IMR-90 (cell line): ENCODE results near the gene KAT2B. TPM values are rescaled to one million over a fixed set of nuclear protein-coding genes. Genes with fewer than 3 reads are reported as not detected.

Source experiments
- ATAC-seq: fragments of 200-7000 bp; cut with Tn5 transposase; 2 replicates; pipeline ENCODE4 v1.9.1; 2020; ENCODE audit warnings: low read depth, mild to moderate bottlenecking, moderate library complexity
- BruUV-seq: library from RNA; stranded (reverse); fragments of 400-500 nt; replicated peaks from 2 replicates; lab custom pipeline; 2021; lab: Mats Ljungman, UMichigan
- CTCF ChIA-PET: fragments of 300-600 bp; formaldehyde crosslinking; extraction: SDS; loops from one replicate; lab custom pipeline; 2021; ENCODE audit warnings: antibody characterized with exemption; lab: Yijun Ruan, JAX
- POLR2A ChIA-PET: fragments of 300-600 bp; sonication (Branson Sonifier 250); formaldehyde crosslinking; loops from one replicate; lab custom pipeline; 2022; ENCODE audit warnings: antibody characterized with exemption; ENCODE audit not compliant: unreplicated experiment; lab: Charles Lee
- DNase-seq: peaks from one replicate; pipeline ENCODE4 v3.0.0; 2013
- H2AFZ ChIP-seq: replicated peaks from 2 replicates; pipeline ENCODE3; 2013; ENCODE audit warnings: low read length, mild to moderate bottlenecking; ENCODE audit not compliant: poor library complexity
- H2AK5ac ChIP-seq: 2 replicates; pipeline ENCODE4 v1.6.1; 2013; ENCODE audit warnings: low read depth, low read length, inconsistent platforms
- H2AK9ac ChIP-seq: replicated peaks from 2 replicates; pipeline ENCODE3; 2013; ENCODE audit warnings: mild to moderate bottlenecking, low read depth, low read length, moderate library complexity; ENCODE audit not compliant: poor library complexity
- H2BK120ac ChIP-seq: 2 replicates; pipeline ENCODE4 v1.6.1; 2013; ENCODE audit warnings: low read depth, low read length, inconsistent platforms
- H2BK15ac ChIP-seq: 3 replicates; pipeline ENCODE4 v1.6.1; 2013; ENCODE audit warnings: low read depth, low read length, inconsistent platforms
- H2BK20ac ChIP-seq: 2 replicates; pipeline ENCODE4 v1.6.1; 2013; ENCODE audit warnings: low read depth, mild to moderate bottlenecking, inconsistent platforms, low read length, moderate library complexity
- H2BK5ac ChIP-seq: 2 replicates; pipeline ENCODE4 v1.6.1; 2013; ENCODE audit warnings: mild to moderate bottlenecking, low read depth, low read length, inconsistent platforms; ENCODE audit not compliant: poor library complexity, severe bottlenecking
- H3K14ac ChIP-seq: replicated peaks from 2 replicates; pipeline ENCODE4 v1.6.1; 2013; ENCODE audit warnings: low read depth, low read length, inconsistent platforms
- H3K18ac ChIP-seq: 2 replicates; pipeline ENCODE4 v1.6.1; 2013; ENCODE audit warnings: low read depth, low read length, control low read depth
- H3K23ac ChIP-seq: 2 replicates; pipeline ENCODE4 v1.6.1; 2013; ENCODE audit warnings: low read depth, low read length, inconsistent platforms
- H3K27ac ChIP-seq: 2 replicates; pipeline ENCODE4 v1.5.1; 2013; ENCODE audit warnings: mild to moderate bottlenecking, control low read depth, low read length; ENCODE audit not compliant: insufficient read depth
- H3K27me3 ChIP-seq: 2 replicates; pipeline ENCODE4 v1.6.1; 2013; ENCODE audit warnings: low read length; ENCODE audit not compliant: control insufficient read depth, insufficient read depth
- H3K36me3 ChIP-seq: 2 replicates; pipeline ENCODE4 v1.6.1; 2013; ENCODE audit warnings: low read length, mixed read lengths; ENCODE audit not compliant: control insufficient read depth, insufficient read depth
- H3K4ac ChIP-seq: 2 replicates; pipeline ENCODE4 v1.6.1; 2013; ENCODE audit warnings: low read depth, low read length, inconsistent platforms
- H3K4me1 ChIP-seq: 2 replicates; pipeline ENCODE4 v1.6.1; 2013; ENCODE audit warnings: low read length, mixed read lengths; ENCODE audit not compliant: control insufficient read depth, insufficient read depth
- H3K4me2 ChIP-seq: 2 replicates; pipeline ENCODE4 v1.6.1; 2013; ENCODE audit warnings: low read depth, mild to moderate bottlenecking, control low read depth, low read length, moderate library complexity
- H3K4me3 ChIP-seq: 2 replicates; pipeline ENCODE4 v1.5.1; 2013; ENCODE audit warnings: low read depth, mild to moderate bottlenecking, control low read depth, low read length, moderate library complexity; ENCODE audit not compliant: insufficient read depth
- H3K56ac ChIP-seq: 2 replicates; pipeline ENCODE4 v1.6.1; 2013; ENCODE audit warnings: low read length, inconsistent platforms; ENCODE audit not compliant: insufficient read depth; ENCODE audit errors: extremely low read depth
- H3K79me1 ChIP-seq, 2 experiments: 2 replicates each; pipeline ENCODE4 v1.6.1; 2013; ENCODE audit warnings: low read length in 2 of 2, inconsistent platforms in 1 of 2, low read depth in 1 of 2
- H3K9ac ChIP-seq: 2 replicates; pipeline ENCODE4 v1.6.1; 2013; ENCODE audit warnings: low read depth, low read length, control low read depth
- H3K9me1 ChIP-seq: 2 replicates; pipeline ENCODE4 v1.6.1; 2013; ENCODE audit warnings: low read length, inconsistent platforms; ENCODE audit not compliant: insufficient read depth
- H3K9me3 ChIP-seq: 2 replicates; pipeline ENCODE4 v1.6.1; 2013; ENCODE audit warnings: low read length; ENCODE audit not compliant: control insufficient read depth, insufficient read depth
- H4K20me1 ChIP-seq: 2 replicates; pipeline ENCODE4 v1.6.1; 2013; ENCODE audit warnings: low read length, inconsistent platforms; ENCODE audit not compliant: insufficient read depth
- H4K5ac ChIP-seq: 2 replicates; pipeline ENCODE4 v1.6.1; 2013; ENCODE audit warnings: mild to moderate bottlenecking, low read depth, low read length, control low read depth
- H4K8ac ChIP-seq, 2 experiments: 2 replicates each; pipeline ENCODE4 v1.6.1; 2013; ENCODE audit warnings: low read depth in 2 of 2, low read length in 2 of 2, control low read depth in 1 of 2, inconsistent platforms in 1 of 2
- H4K91ac ChIP-seq: 2 replicates; pipeline ENCODE4 v1.6.1; 2013; ENCODE audit warnings: low read depth, low read length, inconsistent platforms; ENCODE audit not compliant: insufficient read depth
- MAZ ChIP-seq: IDR thresholded peaks from 2 replicates; pipeline ENCODE4 v1.6.1; 2012; ENCODE audit warnings: low read depth, mild to moderate bottlenecking, low read length, improper control_type of control experiment, moderate library complexity, borderline replicate concordance
- WGBS, 2 experiments: methylation state at CpG; one replicate each; pipeline versions ENCODE4 v1.1.5 to v1.1.7; 2013; ENCODE audit warnings: missing lambda C conversion rate in 2 of 2; ENCODE audit not compliant: insufficient read length in 1 of 2; ENCODE audit errors: extremely low coverage in 2 of 2; 5-methylcytosine and 5-hydroxymethylcytosine counted together
- dilution Hi-C: fragments of 300-500 bp; cut with HindIII; formaldehyde crosslinking; loops from one replicate; pipeline ENCODE4 v1.14.3; 2018; ENCODE audit warnings: low sequenced_read_pairs; ENCODE audit not compliant: unreplicated experiment
- in situ Hi-C: fragments of 300-500 bp; cut with MboI; formaldehyde crosslinking; loops from 3 replicates; pipeline ENCODE4 v1.14.3; 2019; ENCODE audit warnings: low sequenced_read_pairs, inconsistent platforms, mixed read lengths
- intact Hi-C: fragments of 100-400 bp; cut with micrococcal nuclease; formaldehyde crosslinking; loops from 2 replicates; pipeline ENCODE4 v1.10.0; 2022
- polyA plus RNA-seq, 3 experiments: library from polyadenylated mRNA; depleted of rRNA; stranded (reverse); fragments of >200 nt; gene quantifications; 2 replicates each; pipeline ENCODE4 v1.2.3, GENCODE V29; 2012; ENCODE audit warnings: low replicate concordance in 1 of 3
- total RNA-seq: library from RNA; depleted of rRNA; stranded (reverse); fragments of >200 nt; gene quantifications from 2 replicates; pipeline ENCODE4 v1.2.3, GENCODE V29; 2012

Gene KAT2B
- total and polyA plus RNA-seq, 2 of the 4 experiments (the other 2 are of a cell fraction): 2.0 to 2.2 TPM

DNA sequence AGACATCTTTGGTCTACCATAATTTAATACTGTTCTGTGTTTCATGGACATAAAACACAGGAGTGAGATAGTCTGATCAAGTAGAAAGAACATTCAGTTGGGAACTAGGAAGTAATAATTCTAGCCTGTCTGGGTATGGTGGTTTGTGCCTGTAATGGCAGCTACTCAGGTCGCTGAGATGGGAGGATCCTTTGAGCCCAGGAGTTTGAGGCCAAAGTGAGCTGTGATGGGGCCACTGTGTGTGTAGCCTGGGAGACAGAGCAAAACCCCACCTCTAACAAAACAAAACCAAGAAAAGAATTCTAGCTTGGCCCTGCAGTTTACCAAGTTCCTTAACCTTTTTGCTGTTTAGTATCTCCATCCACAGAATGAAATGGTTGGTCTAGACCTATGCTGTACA, 36.8 kb downstream of the KAT2B start:
- no TSS peak for BruUV-seq
- H2AK9ac ChIP-seq: no peak overlapping the region
- DNase-seq: no peak

More for the DNA sequence above, 36.8 kb downstream of the KAT2B start:
- Histone ChIP-seq H2AK5ac (no peak overlapping the region), H3K14ac (no peak overlapping the region), H3K23ac (no peak overlapping the region), H4K20me1 (no peaks in the 10 kb centered on the region), H2BK15ac (no peak overlapping the region), H4K8ac (no peak overlapping the region), H4K91ac (no peak overlapping the region), H3K36me3 (no peaks in the 10 kb centered on the region), H2BK5ac (no peak overlapping the region), H3K4ac (no peak overlapping the region), H3K4me2 (no peak overlapping the region), H3K56ac (no peak overlapping the region), H3K9me3 (no peaks in the 10 kb centered on the region), H3K27ac (no peak overlapping the region), H3K79me1 (no peaks in the 10 kb centered on the region), H3K4me3 (no peak overlapping the region), H3K9ac (no peak overlapping the region), H2AFZ (no peak overlapping the region), H3K4me1 (no peaks in the 10 kb centered on the region; the same call in 1 of the 2 replicates), H3K27me3 (no peaks in the 10 kb centered on the region), H2BK120ac (no peak overlapping the region), H4K5ac (no peak overlapping the region), H3K9me1 (peaks cover 3% of the 10 kb centered on the region; the same call in 1 of the 2 replicates), H3K18ac (no peak overlapping the region), H2BK20ac (no peak overlapping the region)
- no peak for TF ChIP-seq MAZ
- intact Hi-C loops: no loop called here
- no CpG with 5 or more reads among the region's 1 CpG for WGBS, 2 experiments
- CTCF ChIA-PET: no interaction called here
- ATAC-seq: no peak
- dilution Hi-C loops: no loop called here
- in situ Hi-C loops: no loop called here
- POLR2A ChIA-PET: no interaction called here
